ENCODE measurements around the gene OR51F1.
"Not testable (repeated sequence)": the region's sequence is repeated elsewhere in the genome, so short reads cannot be mapped to it uniquely, and the experiment has no call there.

Gene OR51F1

GRCh38 chr11:4769838-4770237, at the start of gene OR51F1:
Gene OR51F1, minus strand, starts transcription at chr11:4769938. Its CDS starts 0 bp downstream, at chr11:4769938.
- no peak for TF ChIP-seq EZH2 (IDR thresholded peaks at IDR 0.05)
- no peak for TF ChIP-seq POLR2AphosphoS5 (IDR thresholded peaks at IDR 0.05; ENCODE audit: borderline replicate concordance, low read depth, low read length)
- TF ChIP-seq FOXP2 (optimal IDR thresholded peaks at IDR 0.05; ENCODE audit: control extremely low read depth, extremely low read length, insufficient read depth), result no peak
- H3K27ac ChIP-seq, result no peak within 1 kb of the TSS
- no peak within 1 kb of the TSS for H3K9ac ChIP-seq (ENCODE audit: insufficient read length)
- no peaks in the 10 kb centered on the region for H3K9me3 ChIP-seq (ENCODE audit: low read depth, low read length)
- no peak within 1 kb of the TSS for H3K4me3 ChIP-seq
- no peaks in the 10 kb centered on the region for H3K36me3 ChIP-seq (ENCODE audit: insufficient read depth, low read length)
- no peak for DNase-seq (ENCODE audit: low read depth, low spot score)

- no peak for DNase-seq (ENCODE audit: low read depth, low spot score)
- TF ChIP-seq POLR2AphosphoS5 (IDR thresholded peaks at IDR 0.05; ENCODE audit: borderline replicate concordance, low read depth, low read length) (no peak), EZH2 (IDR thresholded peaks at IDR 0.05) (no peak), FOXP2 (optimal IDR thresholded peaks at IDR 0.05; ENCODE audit: control extremely low read depth, extremely low read length, insufficient read depth) (no peak)
- Histone ChIP-seq H3K9me3 (ENCODE audit: low read depth, low read length) (no peaks in the 10 kb centered on the region), H3K9ac (ENCODE audit: insufficient read length) (no peak overlapping the region), H3K36me3 (ENCODE audit: insufficient read depth, low read length) (no peaks in the 10 kb centered on the region), H3K27ac (no peak overlapping the region), H3K4me3 (no peak overlapping the region)
These were observed 39.5 kb upstream of the OR51F1 start for GRCh38 chr11:4809246-4809645.

- Histone ChIP-seq H3K27ac (no peak overlapping the region), H3K9me3 (ENCODE audit: low read depth, low read length) (no peaks in the 10 kb centered on the region), H3K4me3 (no peak overlapping the region), H3K36me3 (ENCODE audit: insufficient read depth, low read length) (no peaks in the 10 kb centered on the region), H3K9ac (ENCODE audit: insufficient read length) (no peak overlapping the region)
- no peak for DNase-seq (ENCODE audit: low read depth, low spot score)
- TF ChIP-seq EZH2 (IDR thresholded peaks at IDR 0.05) (no peak), POLR2AphosphoS5 (IDR thresholded peaks at IDR 0.05; ENCODE audit: borderline replicate concordance, low read depth, low read length) (no peak), FOXP2 (optimal IDR thresholded peaks at IDR 0.05; ENCODE audit: control extremely low read depth, extremely low read length, insufficient read depth) (no peak)
These were observed 38.7 kb upstream of the OR51F1 start for GRCh38 chr11:4808476-4808875.

- TF ChIP-seq POLR2AphosphoS5 (IDR thresholded peaks at IDR 0.05; ENCODE audit: borderline replicate concordance, low read depth, low read length) (no peak), EZH2 (IDR thresholded peaks at IDR 0.05) (no peak), FOXP2 (optimal IDR thresholded peaks at IDR 0.05; ENCODE audit: control extremely low read depth, extremely low read length, insufficient read depth) (no peak)
- Histone ChIP-seq H3K27ac (no peak within 1 kb of the TSS), H3K36me3 (ENCODE audit: insufficient read depth, low read length) (no peaks in the 10 kb centered on the region), H3K9ac (ENCODE audit: insufficient read length) (no peak within 1 kb of the TSS), H3K4me3 (no peak within 1 kb of the TSS), H3K9me3 (ENCODE audit: low read depth, low read length) (no peaks in the 10 kb centered on the region)
- no peak for DNase-seq (ENCODE audit: low read depth, low spot score)
These were observed 34.5 kb upstream of the OR51F1 start, which contains the start of gene OR52R1 for GRCh38 chr11:4804280-4804679. Gene OR52R1, minus strand, starts transcription at chr11:4804380. Its CDS starts 0 bp downstream, at chr11:4804380.

- not testable (repeated sequence) for DNase-seq (ENCODE audit: low read depth, low spot score); H3K9ac ChIP-seq (ENCODE audit: insufficient read length); H3K27ac ChIP-seq; H3K36me3 ChIP-seq (ENCODE audit: insufficient read depth, low read length); H3K9me3 ChIP-seq (ENCODE audit: low read depth, low read length); H3K4me3 ChIP-seq
These were observed 31.6 kb upstream of the OR51F1 start for GRCh38 chr11:4801316-4801715.

GRCh38 chr11:4798427-4799183, 28.9 kb upstream of the OR51F1 start:
- Histone ChIP-seq H3K27ac (no peak overlapping the region), H3K4me3 (no peak overlapping the region), H3K9me3 (ENCODE audit: low read depth, low read length) (no peaks in the 10 kb centered on the region), H3K36me3 (ENCODE audit: insufficient read depth, low read length) (no peaks in the 10 kb centered on the region), H3K9ac (ENCODE audit: insufficient read length) (no peak overlapping the region)
- TF ChIP-seq EZH2 (IDR thresholded peaks at IDR 0.05) (no peak), POLR2AphosphoS5 (IDR thresholded peaks at IDR 0.05; ENCODE audit: borderline replicate concordance, low read depth, low read length) (no peak), FOXP2 (optimal IDR thresholded peaks at IDR 0.05; ENCODE audit: control extremely low read depth, extremely low read length, insufficient read depth) (no peak)
- no peak for DNase-seq (ENCODE audit: low read depth, low spot score)

- TF ChIP-seq EZH2 (IDR thresholded peaks at IDR 0.05) (no peak), FOXP2 (optimal IDR thresholded peaks at IDR 0.05; ENCODE audit: control extremely low read depth, extremely low read length, insufficient read depth) (no peak), POLR2AphosphoS5 (IDR thresholded peaks at IDR 0.05; ENCODE audit: borderline replicate concordance, low read depth, low read length) (no peak)
- no peaks in the 10 kb centered on the region for H3K9me3 ChIP-seq (ENCODE audit: low read depth, low read length)
- no peak for DNase-seq (ENCODE audit: low read depth, low spot score)
- no peaks in the 10 kb centered on the region for H3K36me3 ChIP-seq (ENCODE audit: insufficient read depth, low read length)
- no peak overlapping the region for H3K4me3 ChIP-seq
- H3K27ac ChIP-seq, result no peak overlapping the region
- H3K9ac ChIP-seq (ENCODE audit: insufficient read length), result no peak overlapping the region
These were observed 27.5 kb upstream of the OR51F1 start for GRCh38 chr11:4797206-4797605.

GRCh38 chr11:4782454-4782853, 12.7 kb upstream of the OR51F1 start:
- no peak for DNase-seq (ENCODE audit: low read depth, low spot score)
- no peak for TF ChIP-seq POLR2AphosphoS5 (IDR thresholded peaks at IDR 0.05; ENCODE audit: borderline replicate concordance, low read depth, low read length)
- no peak for TF ChIP-seq FOXP2 (optimal IDR thresholded peaks at IDR 0.05; ENCODE audit: control extremely low read depth, extremely low read length, insufficient read depth)
- TF ChIP-seq EZH2 (IDR thresholded peaks at IDR 0.05), result no peak
- no peaks in the 10 kb centered on the region for H3K36me3 ChIP-seq (ENCODE audit: insufficient read depth, low read length)
- H3K9me3 ChIP-seq (ENCODE audit: low read depth, low read length), result no peaks in the 10 kb centered on the region
- no peak overlapping the region for H3K27ac ChIP-seq
- H3K9ac ChIP-seq (ENCODE audit: insufficient read length), result no peak overlapping the region
- no peak overlapping the region for H3K4me3 ChIP-seq

- no peak overlapping the region for H3K4me3 ChIP-seq
- TF ChIP-seq FOXP2 (optimal IDR thresholded peaks at IDR 0.05; ENCODE audit: control extremely low read depth, extremely low read length, insufficient read depth), result no peak
- no peak for TF ChIP-seq EZH2 (IDR thresholded peaks at IDR 0.05)
- no peak for TF ChIP-seq POLR2AphosphoS5 (IDR thresholded peaks at IDR 0.05; ENCODE audit: borderline replicate concordance, low read depth, low read length)
- DNase-seq (ENCODE audit: low read depth, low spot score), result no peak
These were observed 1.6 kb downstream of the OR51F1 start for GRCh38 chr11:4768094-4768493.

More at GRCh38 chr11:4768094-4768493, 1.6 kb downstream of the OR51F1 start:
- Histone ChIP-seq H3K9ac (ENCODE audit: insufficient read length) (no peak overlapping the region), H3K9me3 (ENCODE audit: low read depth, low read length) (no peaks in the 10 kb centered on the region), H3K36me3 (ENCODE audit: insufficient read depth, low read length) (no peaks in the 10 kb centered on the region), H3K27ac (no peak overlapping the region)
